ENCODE data around the gene MTMR2. TPM values are rescaled to one million over a fixed set of nuclear protein-coding genes. Genes with fewer than 3 reads are reported as not detected.

The MTMR2 gene
- total RNA-seq = 37.4 TPM

DNA sequence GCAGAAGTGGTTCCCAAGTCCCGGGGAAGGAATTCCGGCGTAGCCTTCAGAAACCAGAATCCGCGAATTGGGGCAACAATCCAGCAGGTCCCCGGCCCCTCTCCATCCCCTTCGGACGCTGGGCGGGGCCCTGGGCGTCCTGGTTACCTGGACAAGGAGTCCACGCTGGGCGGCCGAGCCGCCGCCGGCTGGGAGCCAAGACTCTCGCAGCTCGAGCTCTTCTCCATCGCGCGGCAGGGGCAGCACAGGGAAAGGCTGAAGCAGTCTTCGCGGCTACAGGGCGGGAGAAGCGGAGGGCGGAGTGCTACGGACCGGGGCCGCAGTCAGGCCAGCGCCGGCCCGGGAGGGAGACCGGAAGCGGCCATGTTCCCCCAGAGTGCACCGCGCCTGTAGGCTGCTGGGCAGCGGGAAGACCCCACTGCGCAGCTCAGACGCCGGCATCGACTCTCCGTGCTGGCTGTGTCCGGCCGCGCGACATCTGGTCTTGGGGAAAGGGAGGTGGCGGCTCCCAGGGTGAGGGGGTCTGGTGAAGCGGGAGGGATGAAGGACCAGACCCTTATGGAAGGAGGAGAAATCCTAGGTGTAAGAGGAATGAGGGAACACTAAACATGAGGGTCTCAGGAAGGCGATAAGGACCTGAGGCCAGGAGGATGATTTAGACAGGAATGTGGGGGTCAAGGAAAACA is at the start of gene MTMR2:
MTMR2 (minus strand) TSS at position 380 of the 686 bp plus-strand sequence; CDS start at position 227, 153 bp downstream.

DNA sequence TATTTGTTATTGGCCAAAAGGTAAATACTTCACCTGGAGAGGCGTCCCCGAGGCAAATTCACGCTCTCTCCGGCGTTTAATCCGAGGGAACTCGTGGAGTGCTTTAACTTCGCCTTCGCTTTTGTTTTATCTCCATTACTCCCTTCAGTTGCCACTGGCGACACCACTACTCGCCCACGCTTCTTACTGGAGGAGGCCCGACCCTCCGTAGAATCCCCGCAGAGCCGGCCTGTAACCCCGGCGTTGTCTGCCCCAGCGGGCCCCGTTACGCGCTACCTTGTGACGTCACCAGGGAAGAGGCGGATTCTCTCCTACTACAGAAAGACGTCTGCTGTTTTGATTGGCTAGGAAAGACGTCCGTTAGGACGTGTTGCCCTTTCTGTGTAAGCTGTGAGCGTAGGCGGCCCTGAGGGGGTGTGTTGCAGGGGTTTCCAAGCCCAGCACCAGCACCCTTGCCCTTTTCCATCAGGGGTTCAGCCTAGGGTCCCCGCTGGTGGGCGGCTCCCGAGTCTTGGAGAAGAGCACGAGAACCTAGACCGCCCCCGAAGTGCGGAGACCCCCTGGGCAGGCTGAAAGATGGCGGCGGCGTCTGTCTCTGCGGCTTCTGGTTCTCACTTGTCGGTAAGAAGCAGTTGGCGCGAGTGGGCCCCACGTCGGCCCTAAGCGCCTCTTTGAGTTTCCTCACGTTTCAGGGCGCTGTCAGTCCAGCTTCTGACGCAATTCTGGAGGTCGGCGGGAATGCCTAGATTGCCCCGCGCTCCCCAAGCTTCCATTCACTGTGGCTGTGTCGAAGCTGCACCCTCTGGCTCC is 133.6 kb downstream of the MTMR2 start, which contains the start of gene CEP57:
CEP57 (plus strand) TSS at position 376 of the 810 bp plus-strand sequence; CDS start at position 577, 201 bp downstream.

DNA sequence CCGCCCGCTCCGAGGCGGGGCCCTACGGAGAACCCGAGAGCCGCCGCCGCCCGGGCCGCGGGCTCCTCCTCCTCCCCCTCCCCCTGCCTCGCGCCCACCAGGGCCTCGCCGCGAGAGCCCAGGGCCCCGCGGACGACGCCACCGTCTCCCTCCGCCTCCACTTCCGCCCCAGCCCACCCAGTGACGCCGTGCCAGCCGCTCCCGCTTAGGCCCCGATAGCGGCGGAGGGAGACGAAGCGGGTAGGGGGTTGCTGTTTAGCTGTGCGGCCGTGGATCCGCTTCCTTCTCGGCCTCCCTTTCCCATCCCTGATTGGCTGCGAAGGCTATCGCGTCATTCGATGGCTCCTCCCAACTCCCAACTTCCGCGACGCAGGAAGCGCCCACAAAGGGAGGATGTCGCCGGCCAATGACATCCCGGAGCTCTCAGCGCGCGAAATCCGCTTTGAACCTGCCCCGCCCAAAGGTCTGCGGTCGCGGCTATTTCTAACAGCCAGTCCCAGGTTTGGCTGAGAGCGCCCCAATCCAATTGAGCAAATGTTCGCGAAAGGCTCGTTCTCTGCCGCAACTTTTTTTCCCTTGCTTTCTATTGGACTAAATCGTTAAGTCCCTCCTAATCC is 134.3 kb downstream of the MTMR2 start, which contains the start of gene FAM76B:
FAM76B (minus strand) TSS at position 277 of the 617 bp plus-strand sequence. CDS start 304 bp downstream, outside the sequence.

Small RNA genes lying within 50 kb of the gene (small RNA-seq; reads per million reads assigned to genes)
- gene RNA5SP345 = not detected

Other genes starting within 250 kb of the MTMR2 start
- 46.1 TPM for gene FAM76B, start 134.3 kb downstream of the MTMR2 start, total RNA-seq
- 86.5 TPM for gene CEP57, start 133.6 kb downstream of the MTMR2 start, total RNA-seq

Data from diencephalon (tissue), 1 donor.